COLO668 (cell line): ENCODE data around the gene KHNYN.

ENCODE experiments used
- DNase-seq: peaks from one replicate; lab custom pipeline; 2025; ENCODE audit not compliant: unreplicated experiment; lab: John Stamatoyannopoulos, UW

KHNYN gene

DNA sequence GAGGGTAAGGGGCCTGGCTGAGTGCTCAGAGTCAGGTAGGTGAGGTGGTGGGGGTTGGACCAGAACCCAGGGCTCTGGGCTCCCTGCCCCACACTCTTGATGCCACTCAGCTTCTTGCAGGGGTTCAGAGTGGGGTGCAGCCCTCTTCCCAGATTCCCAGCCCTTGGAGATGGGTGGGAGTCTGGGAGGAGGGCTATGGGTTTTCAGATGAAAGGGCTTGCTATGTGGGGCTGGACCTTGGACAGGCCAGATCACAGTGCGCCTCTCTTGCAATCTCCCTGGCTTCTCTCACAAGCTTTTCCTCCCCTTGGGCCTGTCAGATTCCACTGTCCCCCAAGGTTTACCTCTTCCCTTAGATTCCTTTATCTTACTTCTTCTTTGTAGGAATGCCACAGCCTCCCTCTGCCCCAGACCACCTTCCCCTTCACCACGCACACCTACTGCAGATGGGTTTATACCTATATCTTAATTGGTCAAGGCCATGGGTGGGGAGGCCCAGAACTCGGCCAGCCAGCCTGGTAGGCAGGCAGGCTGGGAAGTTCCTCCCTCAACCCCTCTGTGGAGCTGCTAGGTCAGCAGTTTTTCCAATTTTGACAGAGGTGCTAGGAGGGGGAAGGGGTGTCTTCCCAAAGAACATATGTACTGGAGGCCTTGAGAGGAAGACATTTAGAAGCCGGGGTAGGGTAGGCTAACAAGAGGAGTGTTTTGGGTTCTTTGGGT is 29.6 kb upstream of the KHNYN start:
- no peak for DNase-seq

DNA sequence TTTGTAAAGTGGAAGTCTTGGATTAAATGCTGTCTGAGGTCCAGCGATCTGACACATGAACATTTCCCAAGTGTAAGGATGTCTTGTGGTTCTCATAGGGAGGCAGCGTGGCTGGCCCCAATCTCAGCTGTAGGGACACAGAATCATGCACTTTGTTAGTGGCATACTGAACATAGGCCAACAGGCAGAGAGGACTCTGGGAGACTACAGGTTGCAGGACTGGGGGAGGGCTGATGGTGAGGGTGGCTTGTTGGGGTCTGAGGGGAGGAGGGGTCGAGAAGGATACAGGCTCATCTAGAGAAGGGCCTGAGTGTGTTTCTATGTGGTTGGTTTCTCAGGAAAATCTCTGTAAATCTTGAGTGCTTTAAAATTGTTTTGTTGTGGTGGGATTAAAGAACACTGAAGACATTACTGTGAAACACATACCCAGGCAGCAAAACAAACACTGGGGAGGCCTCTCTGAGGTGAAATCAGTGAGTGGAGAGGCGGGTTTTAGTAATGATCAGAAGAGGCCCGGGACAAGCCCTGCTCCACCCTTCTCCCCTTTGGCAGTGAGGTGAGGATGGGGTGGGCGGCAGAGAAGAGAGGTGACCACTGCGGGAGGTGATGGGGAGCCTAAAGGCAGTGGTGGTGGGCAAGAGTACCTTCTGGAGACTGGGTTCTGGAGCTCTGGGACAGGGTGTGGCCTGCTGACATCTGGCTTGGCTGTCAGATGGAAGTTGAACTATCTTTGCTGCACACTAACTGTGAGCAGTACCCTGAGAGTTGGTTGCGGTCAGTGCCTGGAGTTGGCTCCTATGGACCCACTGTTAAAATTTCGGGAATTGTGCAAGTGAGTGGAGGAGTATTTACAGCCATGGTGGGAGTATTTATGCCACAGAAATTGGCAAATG is 27.7 kb upstream of the KHNYN start:
- DNase-seq: no peak

GRCh38 chr14:24403294-24403998 is 26.3 kb upstream of the KHNYN start:
- no peak for DNase-seq

DNA sequence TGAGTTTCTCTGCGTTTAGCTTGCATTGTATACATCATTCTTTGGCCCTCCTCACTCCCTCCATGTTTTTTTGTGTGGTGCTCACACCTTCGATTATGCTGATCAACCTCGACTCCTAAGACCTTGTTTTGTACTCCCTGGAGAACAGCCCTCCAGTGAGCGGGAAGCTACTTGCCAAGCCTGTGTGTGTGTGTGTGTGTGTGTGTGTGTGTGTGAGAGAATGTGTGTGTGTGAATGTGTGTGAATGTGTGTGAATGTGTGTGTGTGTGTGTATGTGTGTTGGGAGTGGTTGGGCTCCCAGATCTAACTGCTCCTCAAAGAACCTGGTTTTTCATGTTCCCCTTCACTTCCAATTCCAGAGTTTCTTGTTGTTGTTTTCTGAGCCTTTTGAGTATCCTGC is 24.9 kb upstream of the KHNYN start:
- DNase-seq: no peak

- no peak for DNase-seq
These were observed 23.3 kb upstream of the KHNYN start for GRCh38 chr14:24406416-24406815.

DNA sequence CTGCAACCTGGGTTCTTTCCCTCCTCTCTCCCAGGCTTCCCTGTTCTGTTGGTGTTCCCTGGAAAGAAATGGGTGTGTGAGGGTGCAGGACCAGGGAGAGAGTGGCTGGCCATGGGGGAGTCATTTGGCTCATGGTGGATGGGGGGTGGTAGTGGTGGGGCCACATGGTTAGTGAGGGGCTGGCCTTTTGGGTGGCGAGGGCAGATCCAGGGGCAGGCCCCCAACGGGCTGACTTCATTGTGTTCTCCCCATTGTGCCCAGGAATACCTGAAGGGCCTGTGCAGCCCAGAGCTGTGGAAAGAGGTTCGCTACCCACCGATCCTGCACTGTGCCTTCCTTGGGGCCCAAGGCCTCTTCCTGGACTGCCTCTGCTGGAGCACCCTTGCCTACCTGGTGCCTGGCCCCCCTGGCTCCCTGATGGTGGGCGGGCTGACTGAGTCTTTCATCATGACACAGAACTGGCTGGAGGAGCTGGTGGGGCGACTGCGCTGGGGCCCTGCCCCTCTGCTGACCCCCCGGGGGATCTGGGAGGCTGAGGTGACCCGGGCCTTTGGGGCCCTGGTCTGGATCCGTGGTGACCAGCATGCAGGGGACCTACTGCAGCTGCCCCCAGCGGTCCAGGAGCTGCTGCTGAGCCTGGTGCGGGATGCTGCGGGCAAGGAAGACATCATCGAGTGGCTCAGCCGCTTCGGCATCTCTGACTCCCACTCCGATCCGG is 22.0 kb upstream of the KHNYN start:
- DNase-seq: no peak

- no peak for DNase-seq
These were observed 21.0 kb upstream of the KHNYN start for GRCh38 chr14:24408764-24409163.

DNA sequence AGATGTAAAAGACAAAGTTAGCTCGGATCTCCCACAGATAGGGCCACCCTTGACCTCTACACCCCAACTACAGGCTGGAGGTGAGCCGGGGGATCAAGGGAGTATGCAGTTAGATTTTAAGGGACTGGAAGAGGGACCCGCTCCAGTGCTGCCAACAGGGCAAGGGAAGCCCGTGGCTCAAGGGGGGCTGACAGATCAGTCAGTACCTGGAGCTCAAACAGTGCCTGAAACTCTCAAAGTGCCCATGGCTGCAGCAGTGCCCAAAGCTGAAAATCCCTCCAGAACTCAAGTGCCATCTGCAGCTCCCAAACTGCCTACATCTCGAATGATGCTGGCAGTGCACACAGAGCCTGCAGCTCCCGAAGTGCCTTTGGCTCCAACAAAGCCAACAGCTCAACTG is 20.6 kb upstream of the KHNYN start:
- no peak for DNase-seq

DNA sequence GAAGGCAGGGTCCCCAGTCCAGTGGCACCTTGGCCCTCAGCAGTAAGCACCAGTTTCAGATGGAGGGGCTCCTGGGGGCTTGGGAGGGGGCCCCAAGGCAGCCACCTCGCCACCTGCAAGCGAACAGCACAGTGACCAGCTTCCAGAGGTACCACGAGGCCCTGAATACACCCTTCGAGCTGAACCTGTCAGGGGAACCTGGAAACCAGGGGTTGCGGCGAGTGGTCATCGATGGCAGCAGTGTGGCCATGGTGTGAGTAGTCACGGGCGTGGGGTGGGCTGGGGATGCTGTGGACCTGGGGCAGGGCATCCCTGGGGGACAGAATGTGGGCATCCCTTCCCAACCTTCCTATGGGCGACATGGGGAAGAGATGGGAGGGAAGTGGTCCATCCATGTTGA is 19.8 kb upstream of the KHNYN start:
- DNase-seq: no peak

DNA sequence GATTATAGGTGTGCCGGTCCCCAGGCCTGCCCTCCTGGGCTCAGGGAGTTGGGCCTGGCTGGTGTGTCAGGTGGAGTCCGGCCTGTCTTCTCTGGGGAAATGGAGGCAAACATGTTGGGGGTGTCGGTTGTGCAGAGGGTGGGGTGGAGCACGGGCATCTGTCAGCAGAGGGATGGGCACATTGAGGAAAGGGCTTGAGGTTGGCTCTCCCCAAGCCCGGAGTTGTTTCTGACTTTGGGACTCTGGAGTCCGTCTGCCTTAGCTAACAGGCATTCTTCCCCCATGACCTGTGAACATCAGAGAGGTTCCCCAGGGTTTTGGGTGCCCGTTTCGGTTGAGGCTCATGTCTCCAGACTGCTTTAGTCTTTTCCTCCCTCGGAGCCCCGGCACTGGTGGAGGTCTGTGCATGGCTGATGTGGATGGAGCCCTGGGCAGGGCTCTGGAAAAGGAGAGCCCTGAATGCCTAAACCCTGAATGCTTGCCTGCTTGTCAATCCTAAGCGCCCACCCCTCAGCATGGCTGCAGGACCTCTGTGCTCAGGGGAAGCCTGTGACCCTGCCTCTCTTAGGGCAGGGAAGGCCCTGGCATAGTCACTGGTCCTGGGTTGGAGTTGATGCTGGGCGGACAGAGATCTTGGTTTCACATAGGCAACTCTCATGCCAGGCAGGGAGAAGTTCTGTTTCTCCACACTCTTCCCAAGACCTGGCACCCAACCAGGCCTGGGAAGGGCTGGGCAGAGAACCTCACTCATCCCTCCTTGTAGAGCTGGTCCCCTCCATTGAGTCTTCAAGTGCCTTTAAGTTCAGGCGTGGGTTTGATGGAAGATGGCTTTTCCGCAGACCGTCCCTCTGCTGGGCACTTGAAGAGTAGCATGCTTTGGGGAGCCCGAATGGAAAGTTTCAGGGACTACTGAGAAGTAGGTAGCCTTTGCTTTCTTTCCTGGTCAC is 18.0 kb upstream of the KHNYN start:
- DNase-seq: peak; percentile 29

DNA sequence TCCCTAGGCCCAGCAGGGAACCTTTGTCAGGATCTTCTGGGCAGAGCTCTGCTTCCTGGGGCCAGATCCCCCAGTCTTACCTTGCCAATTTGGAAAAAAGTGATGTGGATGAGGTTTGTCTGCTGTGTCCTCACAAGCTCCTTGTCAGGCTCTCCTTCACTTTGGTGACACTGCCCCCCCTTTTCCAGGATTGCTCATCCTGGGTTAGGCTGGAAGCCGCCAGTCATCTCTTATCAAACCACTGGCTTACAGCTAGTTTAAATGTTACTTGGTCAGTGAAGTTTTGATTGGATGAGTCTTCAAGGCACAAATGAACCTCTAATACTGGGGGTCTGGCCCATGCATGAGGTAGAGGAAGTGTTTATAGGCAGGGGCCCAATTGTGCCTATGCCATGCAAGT is 15.7 kb upstream of the KHNYN start:
- no peak for DNase-seq

- no peak for DNase-seq
These were observed 14.9 kb upstream of the KHNYN start for GRCh38 chr14:24414732-24415420.

- DNase-seq: no peak
These were observed 14.1 kb upstream of the KHNYN start for GRCh38 chr14:24415421-24416253.

DNA sequence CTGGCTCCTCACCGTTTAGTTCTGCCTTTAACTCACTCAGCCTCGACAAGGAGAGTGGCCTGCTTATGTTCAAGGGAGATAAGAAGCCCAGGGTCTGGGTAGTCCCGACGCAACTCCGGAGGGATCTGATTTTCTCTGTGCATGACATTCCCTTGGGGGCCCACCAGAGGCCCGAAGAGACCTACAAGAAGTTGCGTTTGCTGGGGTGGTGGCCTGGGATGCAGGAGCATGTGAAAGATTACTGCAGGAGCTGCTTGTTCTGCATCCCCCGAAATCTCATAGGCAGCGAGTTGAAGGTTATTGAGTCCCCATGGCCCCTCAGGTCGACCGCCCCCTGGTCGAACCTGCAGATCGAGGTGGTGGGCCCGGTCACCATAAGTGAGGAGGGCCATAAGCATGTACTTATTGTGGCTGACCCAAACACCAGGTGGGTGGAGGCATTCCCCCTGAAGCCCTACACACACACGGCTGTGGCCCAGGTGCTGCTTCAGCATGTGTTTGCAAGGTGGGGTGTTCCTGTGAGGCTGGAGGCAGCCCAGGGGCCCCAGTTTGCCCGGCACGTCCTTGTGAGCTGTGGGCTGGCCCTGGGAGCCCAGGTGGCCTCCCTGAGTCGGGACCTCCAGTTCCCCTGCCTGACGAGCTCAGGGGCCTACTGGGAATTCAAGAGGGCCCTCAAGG is 13.4 kb upstream of the KHNYN start:
- no peak for DNase-seq

- no peak for DNase-seq
These were observed 12.7 kb upstream of the KHNYN start for GRCh38 chr14:24416932-24417619.

DNA sequence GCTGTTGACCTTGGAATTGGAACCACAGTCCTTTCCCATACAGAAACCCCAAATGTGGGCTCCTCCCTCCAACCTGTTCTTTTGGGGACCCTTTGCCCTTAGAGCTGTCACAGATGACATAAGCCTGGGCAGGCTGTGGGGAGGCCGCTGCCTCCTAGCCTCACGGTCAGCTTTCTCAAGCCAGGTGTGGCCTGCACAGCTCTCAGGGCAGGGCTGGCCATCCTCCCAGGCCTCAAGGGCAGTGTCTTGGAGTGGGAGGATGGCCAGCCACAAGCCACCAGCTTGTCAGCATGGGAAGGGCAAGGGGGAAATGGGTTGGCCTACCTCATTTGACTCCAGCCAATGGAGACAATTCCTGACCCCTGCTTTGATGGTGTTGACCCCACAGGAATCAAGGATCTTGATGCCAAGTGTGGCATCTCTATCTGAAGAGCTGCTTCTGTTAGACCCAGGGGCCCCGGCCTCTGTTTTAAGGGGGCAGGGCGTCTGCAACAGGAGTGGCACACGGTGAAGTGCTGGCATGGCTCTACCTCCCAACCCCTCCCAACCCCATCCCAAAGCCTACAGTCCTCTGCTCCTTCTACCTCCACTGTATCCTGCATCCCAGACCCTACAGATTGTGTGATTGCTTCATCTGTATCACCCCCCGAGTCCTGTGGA is 11.8 kb upstream of the KHNYN start:
- no peak for DNase-seq

- no peak for DNase-seq
These were observed 11.3 kb upstream of the KHNYN start for GRCh38 chr14:24418492-24418873.
